WTC11 (cell line): ENCODE data around the gene MAP3K5. TPM values are rescaled to one million over a fixed set of nuclear protein-coding genes. Genes with fewer than 3 reads are reported as not detected.

Experiments used
- ATAC-seq: fragments of 200-7000 bp; cut with Tn5 transposase; 2 replicates; pipeline ENCODE4 v1.10.0; 2021; ENCODE audit warnings: mild to moderate bottlenecking, moderate library complexity
- CTCF ChIA-PET: fragments of 300-600 bp; sonication (Branson Sonifier 250); formaldehyde crosslinking; loops from one replicate; lab custom pipeline; 2021; ENCODE audit warnings: antibody characterized with exemption; lab: Charles Lee
- POLR2A ChIA-PET: fragments of 350-600 bp; sonication (Branson Sonifier 250); formaldehyde crosslinking; loops from one replicate; lab custom pipeline; 2021; ENCODE audit warnings: antibody characterized with exemption; lab: Charles Lee
- DNase-seq: peaks from one replicate; pipeline ENCODE4 v3.0.0; 2021; ENCODE audit warnings: low spot score
- H3K27ac Mint-ChIP-seq: 2 replicates; pipeline ENCODE4 v1.8.0; 2021; ENCODE audit warnings: mixed read lengths
- H3K27me3 Mint-ChIP-seq: 2 replicates; pipeline ENCODE4 v1.8.0; 2021; ENCODE audit warnings: low read depth, mild to moderate bottlenecking, moderate library complexity, mixed read lengths
- H3K36me3 Mint-ChIP-seq: 2 replicates; pipeline ENCODE4 v1.8.0; 2021; ENCODE audit warnings: mixed read lengths
- H3K4me1 Mint-ChIP-seq: 2 replicates; pipeline ENCODE4 v1.8.0; 2022; ENCODE audit warnings: mixed read lengths
- H3K4me3 Mint-ChIP-seq: 2 replicates; pipeline ENCODE4 v1.8.0; 2021; ENCODE audit warnings: mild to moderate bottlenecking, moderate library complexity, mixed read lengths
- H3K9me3 Mint-ChIP-seq: 2 replicates; pipeline ENCODE4 v1.8.0; 2021; ENCODE audit warnings: mixed read lengths
- AR ChIP-seq: fragments of 250-450 bp; sonication (Bioruptor Pico); IDR thresholded peaks from 2 replicates; pipeline ENCODE4 v1.9.0; 2021; ENCODE audit warnings: mild to moderate bottlenecking
- ARID4B ChIP-seq: sonication (generic); formaldehyde crosslinking; IDR thresholded peaks from 2 replicates; pipeline ENCODE4 v1.8.0; 2023; ENCODE audit warnings: missing genetic modification reagents, mild to moderate bottlenecking, borderline replicate concordance
- CREM ChIP-seq: sonication (generic); formaldehyde crosslinking; IDR thresholded peaks from 2 replicates; pipeline ENCODE4 v1.8.1; 2022; ENCODE audit warnings: mild to moderate bottlenecking, missing genetic modification reagents, moderate library complexity
- ESRRA ChIP-seq: sonication (generic); formaldehyde crosslinking; IDR thresholded peaks from 2 replicates; pipeline ENCODE4 v1.8.1; 2022; ENCODE audit warnings: mild to moderate bottlenecking, missing genetic modification reagents, borderline replicate concordance
- FOXP1 ChIP-seq: sonication (generic); formaldehyde crosslinking; IDR thresholded peaks from 2 replicates; pipeline ENCODE4 v1.8.0; 2022; ENCODE audit warnings: missing genetic modification reagents, mild to moderate bottlenecking, moderate library complexity, borderline replicate concordance
- GABPB1 ChIP-seq: sonication (generic); formaldehyde crosslinking; IDR thresholded peaks from 2 replicates; pipeline ENCODE4 v1.8.1; 2023; ENCODE audit warnings: mild to moderate bottlenecking, missing genetic modification reagents
- GRHL2 ChIP-seq: fragments of 250-450 bp; sonication (Bioruptor Pico); IDR thresholded peaks from 2 replicates; pipeline ENCODE4 v1.8.0; 2022; ENCODE audit warnings: mild to moderate bottlenecking, moderate library complexity; ENCODE audit not compliant: insufficient replicate concordance, severe bottlenecking
- GTF2I ChIP-seq: fragments of 250-450 bp; sonication (Bioruptor Pico); conservative IDR thresholded peaks from 2 replicates; pipeline ENCODE4 v1.4.0; 2021; ENCODE audit warnings: mild to moderate bottlenecking
- IRF2 ChIP-seq: sonication (generic); formaldehyde crosslinking; IDR thresholded peaks from 2 replicates; pipeline ENCODE4 v1.8.0; 2022; ENCODE audit warnings: low read depth, missing genetic modification reagents, borderline replicate concordance
- NR2C2 ChIP-seq: sonication (generic); formaldehyde crosslinking; IDR thresholded peaks from 2 replicates; pipeline ENCODE4 v1.8.0; 2022; ENCODE audit warnings: mild to moderate bottlenecking, missing genetic modification reagents
- NR3C1 ChIP-seq: sonication (generic); formaldehyde crosslinking; conservative IDR thresholded peaks from 2 replicates; pipeline ENCODE4 v1.8.1; 2023; ENCODE audit warnings: low read depth, mild to moderate bottlenecking, missing genetic modification reagents
- PREB ChIP-seq: sonication (generic); formaldehyde crosslinking; IDR thresholded peaks from 2 replicates; pipeline ENCODE4 v1.8.1; 2022; ENCODE audit warnings: mild to moderate bottlenecking, missing genetic modification reagents, moderate library complexity, borderline replicate concordance
- PRRX2 ChIP-seq: fragments of 250-450 bp; sonication (Bioruptor Pico); IDR thresholded peaks from 2 replicates; pipeline ENCODE4 v1.8.0; 2021; ENCODE audit warnings: mild to moderate bottlenecking
- TCF7 ChIP-seq: sonication (generic); formaldehyde crosslinking; IDR thresholded peaks from 2 replicates; pipeline ENCODE4 v1.8.0; 2022; ENCODE audit warnings: mild to moderate bottlenecking, low read depth, missing genetic modification reagents, moderate library complexity
- ZBTB21 ChIP-seq: sonication (generic); formaldehyde crosslinking; IDR thresholded peaks from 2 replicates; pipeline ENCODE4 v1.8.1; 2023; ENCODE audit warnings: mild to moderate bottlenecking, missing genetic modification reagents, borderline replicate concordance
- ZNF138 ChIP-seq: sonication (generic); formaldehyde crosslinking; conservative IDR thresholded peaks from 2 replicates; pipeline ENCODE4 v1.8.1; 2022; ENCODE audit warnings: mild to moderate bottlenecking, moderate library complexity, missing genetic modification reagents
- ZNF416 ChIP-seq: fragments of 250-450 bp; sonication (Bioruptor Pico); IDR thresholded peaks from 2 replicates; pipeline ENCODE4 v1.9.0; 2021; ENCODE audit warnings: mild to moderate bottlenecking, inconsistent platforms
- total RNA-seq: library from RNA; stranded (reverse); gene quantifications from 3 replicates; pipeline ENCODE4 v1.2.3, GENCODE V29; 2021

MAP3K5 gene
- total RNA-seq, 1 experiment from 2014 or later = 1.6 TPM

GRCh38 chr6:136657666-136658065 lies 134.6 kb downstream of the MAP3K5 start (continued):
- TF ChIP-seq PREB (CRISPR knock-in tag) (no peak), FOXP1 (CRISPR knock-in tag) (no peak), ZBTB21 (CRISPR knock-in tag) (no peak), NR2C2 (CRISPR knock-in tag) (no peak), CREM (no peak), TCF7 (CRISPR knock-in tag) (no peak), GRHL2 (CRISPR knock-in tag) (no peak)

- Mint-ChIP-seq H3K9me3 (no peaks in the 10 kb centered on the region), H3K4me3 (no peak overlapping the region), H3K36me3 (no peaks in the 10 kb centered on the region), H3K4me1 (no peaks in the 10 kb centered on the region), H3K27me3 (no peaks in the 10 kb centered on the region), H3K27ac (no peak overlapping the region)
- no peak for TF ChIP-seq ZNF416
- TF ChIP-seq NR3C1 (CRISPR knock-in tag) = no peak
- TF ChIP-seq AR (CRISPR knock-in tag) = no peak
- no peak for TF ChIP-seq IRF2
- TF ChIP-seq PRRX2 (CRISPR knock-in tag) = no peak
- TF ChIP-seq ZNF138 (CRISPR knock-in tag) = no peak
- no peak for TF ChIP-seq ESRRA
- no peak for TF ChIP-seq GTF2I (CRISPR knock-in tag)
- ATAC-seq = no peak
- DNase-seq = no peak
- ChIA-PET CTCF (interaction anchor here (1.9 to 3.2 kb wide), 2 partner anchors 12 to 136 kb away, joined by 5 to 18 read pairs; partner anchors contain the start of gene MAP3K5), POLR2A (no interaction called here)
These were observed 136.2 kb downstream of the MAP3K5 start for GRCh38 chr6:136656121-136656520.

GRCh38 chr6:136655239-136656014 lies 136.8 kb downstream of the MAP3K5 start:
- Mint-ChIP-seq H3K27me3 (no peaks in the 10 kb centered on the region), H3K4me1 (no peaks in the 10 kb centered on the region), H3K27ac (no peak overlapping the region), H3K36me3 (no peaks in the 10 kb centered on the region), H3K4me3 (no peak overlapping the region), H3K9me3 (no peaks in the 10 kb centered on the region)
- POLR2A ChIA-PET = interaction anchor here (0.6 to 0.7 kb wide), 2 partner anchors 232 to 378 kb away, joined by 3 to 6 read pairs; no protein-coding TSS in a partner anchor
- no peak for DNase-seq
- ATAC-seq = no peak
- CTCF ChIA-PET = interaction anchor here (1.9 to 3.2 kb wide), 2 partner anchors 12 to 137 kb away, joined by 5 to 18 read pairs; partner anchors contain the start of gene MAP3K5
- no peak for TF ChIP-seq GABPB1 (CRISPR knock-in tag)
- TF ChIP-seq CREM = no peak
- TF ChIP-seq AR (CRISPR knock-in tag) = no peak
- TF ChIP-seq GRHL2 (CRISPR knock-in tag) = no peak
- TF ChIP-seq ARID4B (CRISPR knock-in tag) = no peak
